Measurements from ENCODE around the gene SOX18.
A peak's percentile ranks its signal among the peaks of the same experiment; 100 is the strongest.
"Not testable (repeated sequence)": the region's sequence is repeated elsewhere in the genome, so short reads cannot be mapped to it uniquely, and the experiment has no call there.

Gene SOX18

GRCh38 chr20:64015635-64016034, 33.8 kb downstream of the SOX18 start:
- no peak for DNase-seq

- not testable (repeated sequence) for DNase-seq
These were observed 36.9 kb downstream of the SOX18 start for GRCh38 chr20:64012385-64013154.

- peak; percentile 16 for DNase-seq
These were observed 38.1 kb downstream of the SOX18 start for GRCh38 chr20:64011366-64011779.

GRCh38 chr20:64010711-64011237, 38.7 kb downstream of the SOX18 start:
- DNase-seq, result no peak

GRCh38 chr20:64009811-64010387, 39.5 kb downstream of the SOX18 start:
- DNase-seq, result no peak

- no peak for DNase-seq
These were observed 42.5 kb downstream of the SOX18 start for GRCh38 chr20:64006902-64007301.

GRCh38 chr20:64006490-64006889, 42.9 kb downstream of the SOX18 start:
- DNase-seq, result no peak

GRCh38 chr20:64005394-64005793, 44.0 kb downstream of the SOX18 start:
- no peak for DNase-seq

- DNase-seq, result no peak
These were observed 45.3 kb downstream of the SOX18 start for GRCh38 chr20:64003960-64004725.

- no peak for DNase-seq
These were observed 47.8 kb downstream of the SOX18 start for GRCh38 chr20:64001607-64002011.

GRCh38 chr20:64000906-64001305, 48.5 kb downstream of the SOX18 start:
- DNase-seq, result no peak
